Measurements from ENCODE around the gene PRXL2B. TPM values are rescaled to one million over a fixed set of nuclear protein-coding genes. Genes with fewer than 3 reads are reported as not detected.

The PRXL2B gene
- total RNA-seq, 1 donor from 2014 or later: 40.3 TPM

GRCh38 chr1:2592672-2593071 is 6.1 kb downstream of the PRXL2B start:
- Mint-ChIP-seq H3K4me3 (no peak overlapping the region), H3K27me3 (peaks cover 3% of the 10 kb centered on the region), H3K27ac (no peak overlapping the region), H3K9me3 (no peaks in the 10 kb centered on the region), H3K36me3 (no peaks in the 10 kb centered on the region), H3K4me1 (ENCODE audit: unreplicated experiment) (no peaks in the 10 kb centered on the region)
- no peak for DNase-seq (ENCODE audit: extremely low spot score, unreplicated experiment)
- TF ChIP-seq CTCF (conservative IDR thresholded peaks at IDR 0.05): no peak

DNA sequence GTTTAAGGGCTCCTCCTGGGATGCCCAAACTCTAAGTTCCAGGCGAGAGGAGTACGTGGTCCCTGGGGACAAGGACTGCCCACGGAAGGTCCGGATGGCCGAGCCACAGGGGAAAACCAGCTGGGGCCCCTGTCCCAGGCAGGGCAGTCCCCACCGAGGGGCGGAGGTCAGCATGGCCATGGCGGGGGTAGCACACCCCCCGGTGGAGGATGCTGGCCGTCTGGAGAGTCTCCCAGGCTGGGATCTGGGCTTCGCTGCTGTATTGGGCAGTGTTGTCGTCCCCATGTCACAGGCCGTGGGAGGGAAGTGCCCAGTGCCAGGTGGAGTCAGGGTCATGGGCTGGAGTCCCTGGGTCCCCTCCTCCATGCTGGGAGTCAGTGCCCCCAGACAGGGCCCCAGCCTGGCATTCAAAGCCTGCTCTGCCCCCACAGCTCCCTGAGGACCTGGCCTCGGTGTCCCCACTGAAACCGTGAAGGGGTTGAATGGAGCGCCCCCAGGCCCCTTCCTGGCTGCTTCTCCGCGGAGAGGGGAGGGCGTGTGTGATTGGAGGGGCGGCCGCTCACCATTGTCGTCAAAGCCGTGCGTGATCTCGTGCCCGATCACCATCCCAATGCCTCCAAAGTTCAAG is 6.8 kb downstream of the PRXL2B start:
- Mint-ChIP-seq H3K36me3 (no peaks in the 10 kb centered on the region), H3K27me3 (peaks cover 3% of the 10 kb centered on the region), H3K27ac (no peak overlapping the region), H3K4me1 (ENCODE audit: unreplicated experiment) (no peaks in the 10 kb centered on the region), H3K9me3 (no peaks in the 10 kb centered on the region), H3K4me3 (no peak overlapping the region)
- no peak for DNase-seq (ENCODE audit: extremely low spot score, unreplicated experiment)
- no peak for TF ChIP-seq CTCF (conservative IDR thresholded peaks at IDR 0.05)

GRCh38 chr1:2594001-2594640 is 7.5 kb downstream of the PRXL2B start:
- Mint-ChIP-seq H3K4me3 (no peak overlapping the region), H3K4me1 (ENCODE audit: unreplicated experiment) (no peaks in the 10 kb centered on the region), H3K27me3 (peaks cover 3% of the 10 kb centered on the region), H3K36me3 (no peaks in the 10 kb centered on the region), H3K27ac (no peak overlapping the region), H3K9me3 (peaks cover 4% of the 10 kb centered on the region)
- no peak for TF ChIP-seq CTCF (conservative IDR thresholded peaks at IDR 0.05)
- DNase-seq (ENCODE audit: extremely low spot score, unreplicated experiment): no peak

GRCh38 chr1:2594641-2595131 is 8.1 kb downstream of the PRXL2B start:
- Mint-ChIP-seq H3K9me3 (peaks cover 4% of the 10 kb centered on the region), H3K4me3 (no peak overlapping the region), H3K27me3 (peaks cover 3% of the 10 kb centered on the region), H3K4me1 (ENCODE audit: unreplicated experiment) (no peaks in the 10 kb centered on the region), H3K27ac (no peak overlapping the region), H3K36me3 (no peaks in the 10 kb centered on the region)
- no peak for DNase-seq (ENCODE audit: extremely low spot score, unreplicated experiment)
- TF ChIP-seq CTCF (conservative IDR thresholded peaks at IDR 0.05): no peak

DNA sequence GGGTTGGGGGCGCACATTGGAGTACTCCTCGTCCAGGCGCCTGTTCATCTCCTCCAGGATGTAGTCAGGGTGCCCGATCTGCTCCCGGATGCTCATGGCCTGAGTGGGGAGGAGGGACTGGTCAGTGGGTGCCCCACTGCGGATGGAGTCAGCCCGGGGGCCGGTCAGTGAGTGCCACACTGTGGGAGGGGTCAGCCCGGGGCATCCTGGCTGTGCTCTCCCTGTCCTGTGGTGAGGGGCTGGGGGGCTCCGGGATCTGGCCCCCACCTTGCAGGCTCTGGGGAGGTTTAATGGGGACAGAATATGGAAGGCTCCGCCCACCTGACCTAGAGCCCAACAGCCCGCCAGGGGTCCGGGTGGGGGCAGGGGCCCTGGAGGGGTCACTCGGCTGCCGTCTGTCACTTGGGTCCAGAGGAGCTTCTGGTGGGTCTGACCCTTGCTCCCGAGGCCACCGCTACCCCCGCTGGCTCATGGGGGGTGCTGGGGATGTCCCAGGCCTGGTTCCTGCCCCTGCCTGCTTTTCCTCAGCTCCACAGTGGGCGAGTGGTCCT is 8.8 kb downstream of the PRXL2B start:
- H3K9me3 Mint-ChIP-seq: peaks cover 4% of the 10 kb centered on the region
- H3K4me1 Mint-ChIP-seq (ENCODE audit: unreplicated experiment): no peaks in the 10 kb centered on the region
- H3K4me3 Mint-ChIP-seq: no peak overlapping the region
- no peak for TF ChIP-seq CTCF (conservative IDR thresholded peaks at IDR 0.05)
- H3K27me3 Mint-ChIP-seq: peaks cover 3% of the 10 kb centered on the region
- H3K36me3 Mint-ChIP-seq: no peaks in the 10 kb centered on the region
- no peak overlapping the region for H3K27ac Mint-ChIP-seq
- no peak for DNase-seq (ENCODE audit: extremely low spot score, unreplicated experiment)

Measured in type B pancreatic cell (in vitro differentiated cells).